ENCODE measurements around the gene FBXL7. TPM values are rescaled to one million over a fixed set of nuclear protein-coding genes. Genes with fewer than 3 reads are reported as not detected.

Gene FBXL7
- total RNA-seq, 1 experiment from 2014 or later = 3.1 TPM

GRCh38 chr5:15528476-15528875 is 28.5 kb downstream of the FBXL7 start:
- in situ Hi-C loops (cut with HindIII; ENCODE audit: low pct_unique_long_range_greater_than_20kb, low sequenced_read_pairs) = no loop called here

GRCh38 chr5:15529013-15529412 is 29.0 kb downstream of the FBXL7 start:
- in situ Hi-C loops (cut with HindIII; ENCODE audit: low pct_unique_long_range_greater_than_20kb, low sequenced_read_pairs) = no loop called here

More at GRCh38 chr5:15528476-15528875, 28.5 kb downstream of the FBXL7 start:
- DNase-seq (ENCODE audit: low read depth) = no peak

GRCh38 chr5:15529821-15530220 is 29.8 kb downstream of the FBXL7 start:
- DNase-seq (ENCODE audit: low read depth) = no peak
- in situ Hi-C loops (cut with HindIII; ENCODE audit: low pct_unique_long_range_greater_than_20kb, low sequenced_read_pairs) = no loop called here

More at GRCh38 chr5:15529013-15529412, 29.0 kb downstream of the FBXL7 start:
- no peak for DNase-seq (ENCODE audit: low read depth)

- DNase-seq (ENCODE audit: low read depth) = no peak
- in situ Hi-C loops (cut with HindIII; ENCODE audit: low pct_unique_long_range_greater_than_20kb, low sequenced_read_pairs) = no loop called here
Measured at GRCh38 chr5:15533129-15533893, 33.3 kb downstream of the FBXL7 start.

GRCh38 chr5:15535938-15536337 is 36.0 kb downstream of the FBXL7 start:
- in situ Hi-C loops (cut with HindIII; ENCODE audit: low pct_unique_long_range_greater_than_20kb, low sequenced_read_pairs) = no loop called here
- DNase-seq (ENCODE audit: low read depth) = no peak

GRCh38 chr5:15538516-15538915 is 38.5 kb downstream of the FBXL7 start:
- no peak for DNase-seq (ENCODE audit: low read depth)
- in situ Hi-C loops (cut with HindIII; ENCODE audit: low pct_unique_long_range_greater_than_20kb, low sequenced_read_pairs) = no loop called here

- no peak for DNase-seq (ENCODE audit: low read depth)
- in situ Hi-C loops (cut with HindIII; ENCODE audit: low pct_unique_long_range_greater_than_20kb, low sequenced_read_pairs) = no loop called here
Measured at GRCh38 chr5:15539951-15540350, 40.0 kb downstream of the FBXL7 start.

GRCh38 chr5:15544039-15544438 is 44.1 kb downstream of the FBXL7 start:
- in situ Hi-C loops (cut with HindIII; ENCODE audit: low pct_unique_long_range_greater_than_20kb, low sequenced_read_pairs) = no loop called here

GRCh38 chr5:15545082-15545481 is 45.1 kb downstream of the FBXL7 start:
- in situ Hi-C loops (cut with HindIII; ENCODE audit: low pct_unique_long_range_greater_than_20kb, low sequenced_read_pairs) = no loop called here
- DNase-seq (ENCODE audit: low read depth) = no peak

More at GRCh38 chr5:15544039-15544438, 44.1 kb downstream of the FBXL7 start:
- no peak for DNase-seq (ENCODE audit: low read depth)

- DNase-seq (ENCODE audit: low read depth) = no peak
- in situ Hi-C loops (cut with HindIII; ENCODE audit: low pct_unique_long_range_greater_than_20kb, low sequenced_read_pairs) = no loop called here
Measured at GRCh38 chr5:15547261-15547839, 47.4 kb downstream of the FBXL7 start.

- in situ Hi-C loops (cut with HindIII; ENCODE audit: low pct_unique_long_range_greater_than_20kb, low sequenced_read_pairs) = no loop called here
- no peak for DNase-seq (ENCODE audit: low read depth)
Measured at GRCh38 chr5:15549961-15550360, 50.0 kb downstream of the FBXL7 start.

GRCh38 chr5:15550502-15551112 is 50.6 kb downstream of the FBXL7 start:
- in situ Hi-C loops (cut with HindIII; ENCODE audit: low pct_unique_long_range_greater_than_20kb, low sequenced_read_pairs) = no loop called here
- DNase-seq (ENCODE audit: low read depth) = no peak

- DNase-seq (ENCODE audit: low read depth) = no peak
- in situ Hi-C loops (cut with HindIII; ENCODE audit: low pct_unique_long_range_greater_than_20kb, low sequenced_read_pairs) = no loop called here
Measured at GRCh38 chr5:15551113-15551504, 51.1 kb downstream of the FBXL7 start.

GRCh38 chr5:15554542-15554941 is 54.6 kb downstream of the FBXL7 start:
- DNase-seq (ENCODE audit: low read depth) = no peak
- in situ Hi-C loops (cut with HindIII; ENCODE audit: low pct_unique_long_range_greater_than_20kb, low sequenced_read_pairs) = no loop called here

- no peak for DNase-seq (ENCODE audit: low read depth)
- in situ Hi-C loops (cut with HindIII; ENCODE audit: low pct_unique_long_range_greater_than_20kb, low sequenced_read_pairs) = no loop called here
Measured at GRCh38 chr5:15555176-15555575, 55.2 kb downstream of the FBXL7 start.

- in situ Hi-C loops (cut with HindIII; ENCODE audit: low pct_unique_long_range_greater_than_20kb, low sequenced_read_pairs) = no loop called here
- no peak for DNase-seq (ENCODE audit: low read depth)
Measured at GRCh38 chr5:15558240-15558639, 58.3 kb downstream of the FBXL7 start.

- no peak for DNase-seq (ENCODE audit: low read depth)
- in situ Hi-C loops (cut with HindIII; ENCODE audit: low pct_unique_long_range_greater_than_20kb, low sequenced_read_pairs) = no loop called here
Measured at GRCh38 chr5:15558681-15559080, 58.7 kb downstream of the FBXL7 start.

GRCh38 chr5:15560421-15560820 is 60.4 kb downstream of the FBXL7 start:
- in situ Hi-C loops (cut with HindIII; ENCODE audit: low pct_unique_long_range_greater_than_20kb, low sequenced_read_pairs) = no loop called here
- DNase-seq (ENCODE audit: low read depth) = no peak

- DNase-seq (ENCODE audit: low read depth) = no peak
- in situ Hi-C loops (cut with HindIII; ENCODE audit: low pct_unique_long_range_greater_than_20kb, low sequenced_read_pairs) = no loop called here
Measured at GRCh38 chr5:15564523-15564922, 64.5 kb downstream of the FBXL7 start.

Data from Caki2 (cell line).